H1 (cell line): ENCODE results near the gene AHDC1. TPM values are rescaled to one million over a fixed set of nuclear protein-coding genes. Genes with fewer than 3 reads are reported as not detected.

Source experiments
- GTF2F1 ChIP-seq: IDR thresholded peaks from 2 replicates; pipeline ENCODE4 v1.6.1; 2012; ENCODE audit warnings: low read depth, low read length, improper control_type of control experiment, borderline replicate concordance
- JUND ChIP-seq: IDR thresholded peaks from 2 replicates; pipeline ENCODE4 v1.6.1; 2011; ENCODE audit warnings: mild to moderate bottlenecking, improper control_type of control experiment, low read length
- NRF1 ChIP-seq: IDR thresholded peaks from 2 replicates; pipeline ENCODE4 v1.6.1; 2011; ENCODE audit warnings: mild to moderate bottlenecking, low read depth, low read length, improper control_type of control experiment
- POLR2AphosphoS5 ChIP-seq: IDR thresholded peaks from 2 replicates; pipeline ENCODE4 v1.6.1; 2011; ENCODE audit warnings: low read depth, low read length
- RXRA ChIP-seq: IDR thresholded peaks from 2 replicates; pipeline ENCODE4 v1.6.1; 2011; ENCODE audit warnings: low read depth, mild to moderate bottlenecking, low read length, moderate library complexity; ENCODE audit not compliant: insufficient read depth
- TEAD4 ChIP-seq: IDR thresholded peaks from 2 replicates; pipeline ENCODE4 v1.6.1; 2012; ENCODE audit warnings: low read depth, low read length, inconsistent platforms, mixed read lengths
- polyA plus RNA-seq, 7 experiments: library from polyadenylated mRNA; depleted of rRNA in 3 of 7; stranded (reverse) in 5 of 7; unstranded in 2 of 7; fragments of >200 nt in 5 of 7; fragments of 200-250 nt in 2 of 7; gene quantifications; 1 replicate in 5 of 7; 2 replicates in 1 of 7; 4 replicates in 1 of 7; pipeline versions ENCODE4 v1.2.1 to v1.2.3, GENCODE V29; 2011 to 2013; ENCODE audit warnings: missing spikeins in 2 of 7, mixed read lengths in 2 of 7
- total RNA-seq: library from RNA; stranded (reverse); fragmentation: NEBNext Ultra II Directional; extraction: Animal tissue kit (Norgen Biotek cat#: 25700); gene quantifications from 2 replicates; pipeline ENCODE4 v1.2.1, GENCODE V29; 2021
- TF ChIP-seq, protein P1 (sequence below): fragments of 300-600 bp; sonication (generic); IDR thresholded peaks from 2 replicates; pipeline ENCODE4 v1.7.1; 2012; ENCODE audit warnings: low read length, moderate library complexity, mild to moderate bottlenecking, inconsistent platforms; ENCODE audit not compliant: insufficient replicate concordance

Gene AHDC1
- total and polyA plus RNA-seq, 2 of the 8 experiments (the other 6 are each of a cell fraction or from before 2014, with no cell fraction given), result 4.4 to 35.1 TPM

DNA sequence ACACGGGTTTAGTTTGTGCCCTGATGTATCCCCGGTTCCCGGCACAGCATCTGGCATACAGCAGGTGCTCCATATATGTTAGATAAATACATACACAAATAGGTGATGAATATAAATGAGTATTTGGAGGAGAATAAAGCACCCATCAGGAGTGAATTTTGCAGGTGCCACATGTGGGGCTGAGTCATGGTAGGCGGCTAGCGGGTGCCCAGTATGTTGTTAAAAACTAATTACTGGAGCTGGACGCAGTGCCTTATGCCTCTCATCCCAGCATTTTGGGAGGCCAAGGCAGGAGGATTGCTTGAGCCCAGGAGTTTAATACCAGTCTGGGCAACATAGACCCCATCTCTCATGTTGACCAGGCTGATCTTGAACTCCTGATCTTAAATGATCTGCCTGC, 97.2 kb downstream of the AHDC1 start (continued):
- TF ChIP-seq, protein P1, sequence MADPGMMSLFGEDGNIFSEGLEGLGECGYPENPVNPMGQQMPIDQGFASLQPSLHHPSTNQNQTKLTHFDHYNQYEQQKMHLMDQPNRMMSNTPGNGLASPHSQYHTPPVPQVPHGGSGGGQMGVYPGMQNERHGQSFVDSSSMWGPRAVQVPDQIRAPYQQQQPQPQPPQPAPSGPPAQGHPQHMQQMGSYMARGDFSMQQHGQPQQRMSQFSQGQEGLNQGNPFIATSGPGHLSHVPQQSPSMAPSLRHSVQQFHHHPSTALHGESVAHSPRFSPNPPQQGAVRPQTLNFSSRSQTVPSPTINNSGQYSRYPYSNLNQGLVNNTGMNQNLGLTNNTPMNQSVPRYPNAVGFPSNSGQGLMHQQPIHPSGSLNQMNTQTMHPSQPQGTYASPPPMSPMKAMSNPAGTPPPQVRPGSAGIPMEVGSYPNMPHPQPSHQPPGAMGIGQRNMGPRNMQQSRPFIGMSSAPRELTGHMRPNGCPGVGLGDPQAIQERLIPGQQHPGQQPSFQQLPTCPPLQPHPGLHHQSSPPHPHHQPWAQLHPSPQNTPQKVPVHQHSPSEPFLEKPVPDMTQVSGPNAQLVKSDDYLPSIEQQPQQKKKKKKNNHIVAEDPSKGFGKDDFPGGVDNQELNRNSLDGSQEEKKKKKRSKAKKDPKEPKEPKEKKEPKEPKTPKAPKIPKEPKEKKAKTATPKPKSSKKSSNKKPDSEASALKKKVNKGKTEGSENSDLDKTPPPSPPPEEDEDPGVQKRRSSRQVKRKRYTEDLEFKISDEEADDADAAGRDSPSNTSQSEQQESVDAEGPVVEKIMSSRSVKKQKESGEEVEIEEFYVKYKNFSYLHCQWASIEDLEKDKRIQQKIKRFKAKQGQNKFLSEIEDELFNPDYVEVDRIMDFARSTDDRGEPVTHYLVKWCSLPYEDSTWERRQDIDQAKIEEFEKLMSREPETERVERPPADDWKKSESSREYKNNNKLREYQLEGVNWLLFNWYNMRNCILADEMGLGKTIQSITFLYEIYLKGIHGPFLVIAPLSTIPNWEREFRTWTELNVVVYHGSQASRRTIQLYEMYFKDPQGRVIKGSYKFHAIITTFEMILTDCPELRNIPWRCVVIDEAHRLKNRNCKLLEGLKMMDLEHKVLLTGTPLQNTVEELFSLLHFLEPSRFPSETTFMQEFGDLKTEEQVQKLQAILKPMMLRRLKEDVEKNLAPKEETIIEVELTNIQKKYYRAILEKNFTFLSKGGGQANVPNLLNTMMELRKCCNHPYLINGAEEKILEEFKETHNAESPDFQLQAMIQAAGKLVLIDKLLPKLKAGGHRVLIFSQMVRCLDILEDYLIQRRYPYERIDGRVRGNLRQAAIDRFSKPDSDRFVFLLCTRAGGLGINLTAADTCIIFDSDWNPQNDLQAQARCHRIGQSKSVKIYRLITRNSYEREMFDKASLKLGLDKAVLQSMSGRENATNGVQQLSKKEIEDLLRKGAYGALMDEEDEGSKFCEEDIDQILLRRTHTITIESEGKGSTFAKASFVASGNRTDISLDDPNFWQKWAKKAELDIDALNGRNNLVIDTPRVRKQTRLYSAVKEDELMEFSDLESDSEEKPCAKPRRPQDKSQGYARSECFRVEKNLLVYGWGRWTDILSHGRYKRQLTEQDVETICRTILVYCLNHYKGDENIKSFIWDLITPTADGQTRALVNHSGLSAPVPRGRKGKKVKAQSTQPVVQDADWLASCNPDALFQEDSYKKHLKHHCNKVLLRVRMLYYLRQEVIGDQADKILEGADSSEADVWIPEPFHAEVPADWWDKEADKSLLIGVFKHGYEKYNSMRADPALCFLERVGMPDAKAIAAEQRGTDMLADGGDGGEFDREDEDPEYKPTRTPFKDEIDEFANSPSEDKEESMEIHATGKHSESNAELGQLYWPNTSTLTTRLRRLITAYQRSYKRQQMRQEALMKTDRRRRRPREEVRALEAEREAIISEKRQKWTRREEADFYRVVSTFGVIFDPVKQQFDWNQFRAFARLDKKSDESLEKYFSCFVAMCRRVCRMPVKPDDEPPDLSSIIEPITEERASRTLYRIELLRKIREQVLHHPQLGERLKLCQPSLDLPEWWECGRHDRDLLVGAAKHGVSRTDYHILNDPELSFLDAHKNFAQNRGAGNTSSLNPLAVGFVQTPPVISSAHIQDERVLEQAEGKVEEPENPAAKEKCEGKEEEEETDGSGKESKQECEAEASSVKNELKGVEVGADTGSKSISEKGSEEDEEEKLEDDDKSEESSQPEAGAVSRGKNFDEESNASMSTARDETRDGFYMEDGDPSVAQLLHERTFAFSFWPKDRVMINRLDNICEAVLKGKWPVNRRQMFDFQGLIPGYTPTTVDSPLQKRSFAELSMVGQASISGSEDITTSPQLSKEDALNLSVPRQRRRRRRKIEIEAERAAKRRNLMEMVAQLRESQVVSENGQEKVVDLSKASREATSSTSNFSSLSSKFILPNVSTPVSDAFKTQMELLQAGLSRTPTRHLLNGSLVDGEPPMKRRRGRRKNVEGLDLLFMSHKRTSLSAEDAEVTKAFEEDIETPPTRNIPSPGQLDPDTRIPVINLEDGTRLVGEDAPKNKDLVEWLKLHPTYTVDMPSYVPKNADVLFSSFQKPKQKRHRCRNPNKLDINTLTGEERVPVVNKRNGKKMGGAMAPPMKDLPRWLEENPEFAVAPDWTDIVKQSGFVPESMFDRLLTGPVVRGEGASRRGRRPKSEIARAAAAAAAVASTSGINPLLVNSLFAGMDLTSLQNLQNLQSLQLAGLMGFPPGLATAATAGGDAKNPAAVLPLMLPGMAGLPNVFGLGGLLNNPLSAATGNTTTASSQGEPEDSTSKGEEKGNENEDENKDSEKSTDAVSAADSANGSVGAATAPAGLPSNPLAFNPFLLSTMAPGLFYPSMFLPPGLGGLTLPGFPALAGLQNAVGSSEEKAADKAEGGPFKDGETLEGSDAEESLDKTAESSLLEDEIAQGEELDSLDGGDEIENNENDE, result no peak
- TF ChIP-seq JUND (no peak), TEAD4 (no peak), NRF1 (no peak), GTF2F1 (no peak), RXRA (no peak), POLR2AphosphoS5 (no peak)
